Left cardiac atrium (tissue), 4 donors: ENCODE results near the gene IL1R1. TPM values are rescaled to one million over a fixed set of nuclear protein-coding genes. Genes with fewer than 3 reads are reported as not detected.
A peak's percentile ranks its signal among the peaks of the same experiment; 100 is the strongest.

ENCODE experiments used
- ATAC-seq, 2 donors: fragments of 200-7000 bp; cut with Tn5 transposase; one replicate each; pipeline ENCODE4 v1.9.1; 2020; ENCODE audit warnings: mild to moderate bottlenecking in 2 of 2, moderate library complexity in 2 of 2
- DNase-seq: peaks from one replicate; pipeline ENCODE4 v3.0.0-alpha.2; 2020
- intact Hi-C, 2 donors: fragments of 100-400 bp; cut with DNase I; formaldehyde crosslinking; loops; one replicate each; pipeline versions ENCODE4 v1.14.1 to v1.15.1; 2022 to 2023
- total RNA-seq, 2 donors: library from RNA; stranded (reverse); fragmentation: NEBNext Ultra II Directional; extraction: Animal tissue kit (Norgen Biotek cat#: 25700); gene quantifications; one replicate each; pipeline ENCODE4 v1.2.1, GENCODE V29; 2021
- donor health status: DM: no; HTN: yes; CAD: no.
- donor health status: DM: no; HTN: yes; CAD: no; lungs with severe emphysema.
- donor health status: DM: yes; HTN: yes; CAD: no.
- donor health status: Dilated cardiomyopathy.

The IL1R1 gene
- total RNA-seq, 2 donors from 2014 or later: 60.8 to 124 TPM

DNA sequence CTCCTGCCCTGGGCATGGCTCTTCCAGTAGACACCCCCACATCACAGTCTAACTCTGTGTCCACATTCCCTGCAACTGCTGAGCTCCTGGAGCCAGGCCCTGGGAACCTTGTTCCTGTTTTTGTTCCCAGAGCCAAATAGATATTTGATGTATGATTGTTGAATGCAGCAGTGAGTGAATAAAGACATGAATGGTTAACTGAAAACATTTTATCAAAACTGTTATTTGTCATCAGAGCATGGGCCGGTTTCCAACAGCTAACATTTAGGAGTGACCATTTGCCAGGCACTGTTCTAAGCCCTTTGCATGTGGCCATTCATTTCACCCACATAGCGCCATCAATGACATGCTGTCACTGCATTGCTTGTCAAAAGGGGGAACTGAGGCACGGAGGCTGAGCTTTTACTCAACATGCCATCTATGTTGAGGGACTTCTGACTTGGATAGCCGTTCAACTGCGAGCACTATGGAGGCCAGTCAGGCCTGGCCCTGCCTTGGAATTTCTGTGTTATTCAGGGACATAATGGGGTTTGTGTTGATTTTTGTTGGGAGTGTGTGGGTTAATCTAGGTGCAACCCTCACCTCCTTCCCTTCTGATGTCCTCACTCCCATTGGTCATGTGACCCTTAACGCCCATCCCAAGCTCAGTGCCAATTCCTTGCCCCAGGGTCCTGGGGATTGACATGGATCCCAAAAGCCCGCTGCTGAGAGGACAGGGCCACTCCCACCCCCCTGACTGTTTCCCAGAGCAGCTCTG lies 12.6 kb downstream of the IL1R1 start:
- intact Hi-C loops: no loop called here
- ATAC-seq (peak in 1 of 2 donors; percentile 7), DNase-seq (no peak)

DNA sequence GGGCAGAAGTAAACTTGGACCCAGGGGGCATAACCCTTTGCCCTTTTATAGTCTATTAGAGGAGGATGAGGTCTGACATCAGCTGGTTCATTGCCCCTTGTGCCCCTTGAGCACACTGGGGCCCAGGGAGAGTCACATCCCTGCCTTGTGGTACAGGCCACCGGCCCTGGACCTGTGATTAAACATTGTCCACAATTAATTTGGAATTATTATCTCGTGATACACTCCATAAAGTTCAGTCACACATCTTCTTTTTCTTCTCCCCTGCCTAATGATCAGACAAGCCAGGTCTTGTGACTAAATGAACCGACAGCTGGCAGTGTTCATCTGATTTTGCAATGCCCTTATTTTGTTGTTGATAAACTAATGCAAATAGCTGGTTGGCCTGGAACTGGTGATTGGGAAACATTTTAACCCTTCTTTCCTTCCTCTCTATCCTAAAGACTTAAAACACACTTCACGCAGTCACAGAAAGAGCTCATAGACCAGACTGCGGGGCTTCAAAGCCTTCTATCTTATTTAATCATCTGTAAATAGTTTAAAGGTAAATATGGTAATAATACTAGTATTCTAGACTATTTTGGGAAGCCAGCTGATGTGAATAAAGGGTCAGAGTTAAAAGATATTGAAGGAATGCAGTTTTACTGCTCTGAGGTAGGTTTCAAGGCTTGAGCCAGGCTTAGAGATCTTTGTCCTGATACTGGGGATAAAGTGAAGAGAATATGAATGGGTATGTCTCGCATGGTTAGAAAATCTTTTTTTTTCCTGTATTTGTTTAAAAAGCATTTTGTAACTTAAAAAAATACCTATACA lies 13.4 kb downstream of the IL1R1 start:
- intact Hi-C loops: no loop called here
- DNase-seq (no peak), ATAC-seq (peak; percentile 41 to 65)

DNA sequence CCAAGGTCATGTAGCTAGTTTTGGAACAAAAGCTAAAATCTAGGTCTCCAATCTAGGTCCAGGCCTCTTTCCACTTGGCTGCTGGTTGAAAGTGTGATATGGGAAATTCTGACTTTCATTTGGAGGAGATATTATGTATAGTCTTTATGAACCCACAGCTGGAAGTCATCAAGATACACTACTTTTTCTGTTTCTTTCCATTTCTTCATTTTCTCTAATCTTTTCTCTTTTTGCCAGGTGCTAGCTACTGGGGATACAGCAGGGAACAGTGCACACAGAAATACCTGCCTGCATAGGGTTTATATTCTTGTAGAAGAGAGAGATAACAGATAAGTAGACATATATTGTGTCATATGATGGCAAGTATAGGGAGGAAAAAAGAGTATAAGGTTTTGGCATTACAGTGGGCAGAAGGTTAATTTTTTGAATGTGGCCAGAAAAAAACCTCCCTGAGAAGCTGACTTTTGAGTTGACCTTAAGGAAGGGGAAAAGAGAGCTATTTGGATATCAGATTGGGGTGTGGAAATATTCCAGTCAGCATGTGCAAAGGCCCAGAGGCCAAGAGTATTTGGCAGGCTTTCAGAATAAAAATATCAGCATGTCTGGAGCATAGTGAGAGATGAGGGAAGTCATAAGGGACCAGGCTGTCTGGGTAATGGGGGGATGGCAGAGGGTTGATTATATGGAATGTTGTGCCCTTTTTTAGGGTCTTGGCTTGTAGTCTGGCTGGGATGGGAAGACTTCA lies 15.6 kb downstream of the IL1R1 start:
- no peak for DNase-seq
- ATAC-seq: no peak
- intact Hi-C loops: no loop called here

DNA sequence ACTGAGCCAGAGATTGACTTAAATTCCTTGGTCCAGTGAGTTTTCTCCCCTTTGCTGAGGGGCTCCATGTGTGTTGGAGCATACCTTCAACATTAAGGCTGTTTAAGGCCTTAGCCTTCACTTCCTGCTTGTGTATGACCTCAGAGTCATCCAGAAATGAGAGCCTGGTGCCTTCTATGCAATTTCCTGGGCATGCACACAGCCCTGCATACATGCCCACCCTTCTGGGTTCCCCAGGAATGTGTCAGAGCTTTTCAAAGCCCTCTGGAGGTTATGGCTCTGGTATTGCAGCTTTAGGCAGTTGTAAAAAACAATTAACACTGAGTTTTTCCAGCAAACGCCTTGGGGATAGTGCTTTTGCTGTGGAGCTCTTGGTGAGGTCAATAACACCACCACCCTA lies 16.7 kb downstream of the IL1R1 start:
- no peak for ATAC-seq
- intact Hi-C loops: no loop called here
- no peak for DNase-seq

DNA sequence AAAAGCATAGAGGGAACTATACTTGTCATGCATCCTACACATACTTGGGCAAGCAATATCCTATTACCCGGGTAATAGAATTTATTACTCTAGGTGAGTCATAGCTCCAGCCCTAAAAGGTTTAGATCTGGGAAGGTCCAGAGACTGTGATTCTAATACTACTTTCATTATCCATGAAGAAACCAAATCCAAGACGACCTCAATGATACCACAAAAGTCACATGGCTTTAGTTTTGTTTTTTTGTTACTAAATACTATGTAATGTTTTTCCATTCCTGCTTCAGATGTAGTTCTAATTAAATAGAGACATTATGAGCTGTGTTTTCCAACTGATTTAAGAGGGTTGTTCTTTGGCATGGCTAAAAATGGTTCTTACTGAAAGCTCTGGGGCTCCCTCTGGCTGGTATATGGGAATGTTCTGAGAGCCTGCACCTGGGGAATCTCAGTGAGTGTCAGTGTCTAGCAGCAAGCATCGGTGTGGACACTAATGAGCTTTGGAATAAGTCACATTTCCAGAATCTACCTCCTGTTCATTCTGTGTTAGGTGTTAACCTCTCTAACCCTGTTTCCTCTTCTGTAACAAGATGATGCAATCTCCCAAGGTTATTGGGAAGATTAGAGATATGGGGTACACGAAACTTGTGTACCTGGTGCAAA lies 23.8 kb downstream of the IL1R1 start:
- DNase-seq (no peak), ATAC-seq (peak; percentile 84 to 94)
- intact Hi-C loops: loop anchor here (1.0 to 5.0 kb wide), 2 partner anchors 144 to 146 kb away; no protein-coding TSS in a partner anchor

DNA sequence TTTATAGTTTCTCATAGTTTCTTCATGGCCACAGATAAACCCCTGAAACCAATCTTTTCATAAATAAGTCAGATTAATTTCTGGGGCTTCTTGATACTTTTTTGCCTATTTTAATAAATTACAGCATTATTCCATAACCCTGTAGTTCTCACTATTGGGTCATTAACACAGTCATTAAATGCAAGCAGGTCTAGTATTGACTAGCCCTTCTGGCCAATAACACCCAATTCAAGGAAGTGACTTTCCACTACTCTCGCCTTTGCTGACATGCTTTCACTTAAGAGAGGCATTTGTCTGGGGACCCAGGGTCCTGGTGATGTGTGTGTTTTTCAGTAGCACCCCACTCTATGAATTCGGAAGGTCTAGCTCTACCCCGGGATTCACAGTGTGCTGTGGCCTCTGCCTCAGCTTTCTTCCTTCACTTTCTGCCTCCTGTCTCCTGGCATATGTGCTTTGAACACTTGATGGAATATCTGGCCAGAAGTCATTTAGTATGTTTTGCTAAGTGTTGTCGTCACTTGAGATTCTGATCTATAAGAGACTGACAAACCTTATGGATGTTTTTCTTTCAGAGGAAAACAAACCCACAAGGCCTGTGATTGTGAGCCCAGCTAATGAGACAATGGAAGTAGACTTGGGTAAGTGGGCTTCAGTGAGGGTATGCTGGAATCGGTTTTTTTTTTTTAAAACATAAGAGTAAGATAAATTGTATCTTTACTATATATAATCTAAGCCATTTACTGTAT lies 25.7 kb downstream of the IL1R1 start:
- no peak for DNase-seq
- intact Hi-C loops: loop anchor here in 1 of 2 donors (5.0 kb wide), 1 partner anchor 146 kb away; no protein-coding TSS in a partner anchor
- ATAC-seq: no peak

DNA sequence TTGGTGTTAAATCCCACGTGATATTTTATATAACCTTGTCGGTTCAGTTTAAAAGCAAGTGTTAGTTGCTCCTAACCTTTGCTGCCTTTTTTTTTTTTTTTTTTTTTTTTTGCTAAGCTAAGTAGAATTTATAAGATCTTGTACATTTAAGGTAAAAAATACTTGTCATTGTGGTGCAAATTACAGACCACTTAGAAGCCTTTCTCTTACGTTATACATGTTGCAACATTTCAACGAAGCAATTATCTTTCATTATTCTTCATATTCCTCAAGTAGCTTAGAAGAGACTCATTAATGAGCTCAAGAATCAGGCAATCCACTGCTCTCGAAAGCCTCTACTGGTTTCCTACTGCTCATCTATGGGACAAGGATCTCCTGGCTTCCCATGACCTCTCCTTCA lies 29.4 kb downstream of the IL1R1 start:
- DNase-seq (no peak), ATAC-seq (no peak)
- intact Hi-C loops: no loop called here

DNA sequence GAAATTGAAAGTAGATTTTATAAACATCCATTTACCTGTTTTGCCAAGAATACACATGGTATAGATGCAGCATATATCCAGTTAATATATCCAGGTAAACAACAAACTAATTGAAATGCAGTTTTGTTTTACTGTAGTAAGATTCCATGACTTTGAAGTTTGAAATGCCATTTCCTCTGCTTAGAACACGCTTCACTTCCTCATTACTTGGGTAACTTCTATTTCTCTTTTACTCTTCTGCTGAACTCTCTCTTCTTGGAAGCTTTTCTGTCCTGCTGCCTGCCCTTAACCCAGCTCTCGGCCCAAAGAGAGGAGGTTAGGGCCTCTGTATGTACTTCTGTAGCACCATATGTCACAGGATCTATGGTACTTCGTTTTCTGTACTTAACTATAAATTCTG lies 30.2 kb downstream of the IL1R1 start:
- DNase-seq: no peak
- intact Hi-C loops: no loop called here
- ATAC-seq: no peak

DNA sequence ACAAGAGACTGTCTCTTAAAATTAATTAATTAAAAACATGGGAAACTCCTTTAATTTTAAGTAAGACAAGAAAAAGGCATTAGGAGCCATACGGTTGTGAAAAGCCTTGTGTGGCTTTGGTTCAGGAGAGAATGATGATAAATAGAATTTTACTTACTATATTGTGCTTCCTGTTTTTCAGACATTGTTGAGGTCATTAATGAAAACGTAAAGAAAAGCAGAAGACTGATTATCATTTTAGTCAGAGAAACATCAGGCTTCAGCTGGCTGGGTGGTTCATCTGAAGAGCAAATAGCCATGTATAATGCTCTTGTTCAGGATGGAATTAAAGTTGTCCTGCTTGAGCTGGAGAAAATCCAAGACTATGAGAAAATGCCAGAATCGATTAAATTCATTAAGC lies 33.6 kb downstream of the IL1R1 start:
- DNase-seq (no peak), ATAC-seq (no peak)
- intact Hi-C loops: no loop called here

DNA sequence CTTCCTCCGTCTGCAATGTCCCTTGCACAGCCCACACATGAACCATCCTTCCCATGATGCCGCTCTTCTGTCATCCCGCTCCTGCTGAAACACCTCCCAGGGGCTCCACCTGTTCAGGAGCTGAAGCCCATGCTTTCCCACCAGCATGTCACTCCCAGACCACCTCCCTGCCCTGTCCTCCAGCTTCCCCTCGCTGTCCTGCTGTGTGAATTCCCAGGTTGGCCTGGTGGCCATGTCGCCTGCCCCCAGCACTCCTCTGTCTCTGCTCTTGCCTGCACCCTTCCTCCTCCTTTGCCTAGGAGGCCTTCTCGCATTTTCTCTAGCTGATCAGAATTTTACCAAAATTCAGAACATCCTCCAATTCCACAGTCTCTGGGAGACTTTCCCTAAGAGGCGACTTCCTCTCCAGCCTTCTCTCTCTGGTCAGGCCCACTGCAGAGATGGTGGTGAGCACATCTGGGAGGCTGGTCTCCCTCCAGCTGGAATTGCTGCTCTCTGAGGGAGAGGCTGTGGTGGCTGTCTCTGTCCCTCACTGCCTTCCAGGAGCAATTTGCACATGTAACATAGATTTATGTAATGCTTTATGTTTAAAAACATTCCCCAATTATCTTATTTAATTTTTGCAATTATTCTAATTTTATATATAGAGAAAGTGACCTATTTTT lies 35.4 kb downstream of the IL1R1 start:
- ATAC-seq: peak in 1 of 2 donors; percentile 13
- intact Hi-C loops: no loop called here
- no peak for DNase-seq

DNA sequence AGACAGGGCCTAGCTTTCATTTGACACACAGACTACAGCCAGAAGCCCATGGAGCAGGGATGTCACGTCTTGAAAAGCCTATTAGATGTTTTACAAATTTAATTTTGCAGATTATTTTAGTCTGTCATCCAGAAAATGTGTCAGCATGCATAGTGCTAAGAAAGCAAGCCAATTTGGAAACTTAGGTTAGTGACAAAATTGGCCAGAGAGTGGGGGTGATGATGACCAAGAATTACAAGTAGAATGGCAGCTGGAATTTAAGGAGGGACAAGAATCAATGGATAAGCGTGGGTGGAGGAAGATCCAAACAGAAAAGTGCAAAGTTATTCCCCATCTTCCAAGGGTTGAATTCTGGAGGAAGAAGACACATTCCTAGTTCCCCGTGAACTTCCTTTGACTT lies 36.5 kb downstream of the IL1R1 start:
- intact Hi-C loops: no loop called here
- DNase-seq (no peak), ATAC-seq (no peak)

DNA sequence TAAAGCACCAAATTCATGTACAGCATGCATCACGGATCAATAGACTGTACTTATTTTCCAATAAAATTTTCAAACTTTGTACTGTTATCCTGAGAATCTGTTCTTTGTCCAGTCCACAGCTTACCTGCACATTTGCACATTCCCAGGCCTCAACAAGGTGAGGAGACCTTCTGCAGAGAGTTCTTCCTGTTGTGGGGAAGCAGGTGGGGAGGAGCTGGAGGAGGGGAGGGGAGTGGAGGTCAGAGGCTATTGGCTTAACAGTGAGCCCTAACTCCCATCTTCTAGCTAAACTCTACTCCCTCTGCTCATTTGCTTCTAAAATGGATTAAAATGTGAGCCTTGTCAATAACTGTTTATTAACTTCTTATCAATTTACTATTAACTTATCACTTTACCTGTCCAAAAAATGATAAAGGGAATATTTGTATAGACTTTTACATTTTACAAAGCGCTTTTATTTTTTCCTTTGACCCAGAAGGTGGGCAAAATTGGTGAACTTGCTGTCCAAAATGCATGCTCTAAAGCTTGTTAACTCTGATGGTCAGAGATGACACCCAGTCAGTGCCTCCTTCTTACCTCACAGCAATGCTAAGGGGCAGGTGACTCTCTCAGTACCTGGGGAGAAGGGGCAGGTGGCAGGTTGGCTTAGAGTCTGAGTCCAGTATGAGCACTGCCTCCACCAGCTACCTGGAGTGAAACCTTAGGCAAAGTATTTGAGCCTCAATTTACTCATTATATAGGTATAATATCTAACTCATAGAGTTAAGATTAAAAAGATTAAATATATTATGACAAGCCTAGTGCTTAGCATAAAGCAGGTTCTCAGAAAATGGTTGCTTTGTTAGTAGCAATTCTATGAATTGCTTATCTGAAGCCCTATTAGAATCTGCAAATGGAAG lies 37.5 kb downstream of the IL1R1 start:
- intact Hi-C loops: no loop called here
- no peak for DNase-seq
- no peak for ATAC-seq

DNA sequence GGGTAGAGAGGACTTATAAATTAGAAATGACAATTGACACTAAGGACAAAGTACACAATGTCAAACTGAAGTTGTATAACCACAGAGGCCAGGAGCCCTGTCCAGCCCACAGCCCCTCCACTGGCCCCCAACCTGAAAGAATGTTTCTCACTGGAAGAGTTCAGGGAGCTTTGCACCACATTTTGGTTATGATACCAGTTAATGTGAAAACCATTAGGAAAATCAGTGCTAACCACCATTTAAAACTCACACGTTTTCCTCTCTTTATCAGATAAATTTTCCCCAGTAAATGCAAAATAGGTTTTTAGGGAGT lies 38.1 kb downstream of the IL1R1 start:
- ATAC-seq (no peak), DNase-seq (no peak)
- intact Hi-C loops: no loop called here

DNA sequence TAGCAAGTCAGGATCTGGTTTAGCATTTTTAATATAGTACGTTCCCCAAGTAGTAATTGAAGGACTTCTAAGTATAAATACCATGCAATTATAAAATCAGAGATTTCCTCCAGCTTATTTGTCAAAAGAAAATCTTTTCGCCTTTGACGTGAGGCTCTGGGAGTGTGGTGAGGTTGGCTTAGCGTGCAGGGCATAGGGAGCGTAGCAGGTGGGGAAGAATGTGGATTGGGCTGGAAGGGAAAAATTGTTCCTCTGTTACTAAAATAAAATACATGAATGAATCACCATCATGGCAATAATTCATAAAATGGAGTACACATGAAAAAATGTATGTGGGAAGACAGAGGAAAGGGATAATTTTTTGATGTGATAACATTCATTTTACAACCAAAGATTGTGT lies 38.8 kb downstream of the IL1R1 start:
- DNase-seq (no peak), ATAC-seq (no peak)
- intact Hi-C loops: no loop called here

DNA sequence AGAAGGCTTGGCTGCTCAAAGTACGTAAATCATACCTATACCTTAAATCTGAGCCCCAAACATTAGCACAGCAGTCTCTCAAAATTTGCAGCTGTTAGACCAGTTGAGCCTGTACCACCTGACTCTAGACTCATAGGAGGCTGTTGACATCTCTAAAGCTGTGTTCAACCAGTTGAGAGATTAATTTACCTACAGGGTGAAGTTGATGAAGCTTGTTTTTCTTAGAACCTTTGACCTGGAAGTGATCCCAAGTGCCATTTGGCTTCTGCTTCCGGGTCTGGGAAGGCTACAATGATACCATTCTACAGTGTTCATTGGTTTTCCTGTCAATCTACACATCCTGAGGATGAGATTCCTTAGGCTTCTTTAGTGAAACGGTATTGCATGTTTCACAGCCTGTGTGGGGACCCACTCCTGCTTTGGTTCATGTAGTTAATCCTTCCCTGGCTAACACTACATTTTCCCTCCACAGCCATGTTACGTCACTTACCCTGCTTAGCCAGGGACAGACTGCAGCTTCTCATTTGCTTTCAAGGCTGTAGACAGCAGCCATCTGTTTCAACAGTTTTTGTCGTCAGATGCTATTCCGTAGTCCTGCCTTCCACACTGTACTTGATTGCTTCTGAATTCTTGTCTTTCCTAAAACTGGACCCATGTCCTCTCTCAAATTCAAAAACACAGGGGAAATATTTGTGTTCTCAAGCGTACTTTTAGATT lies 39.5 kb downstream of the IL1R1 start:
- ATAC-seq: peak; percentile 63 to 73
- intact Hi-C loops: no loop called here
- no peak for DNase-seq

DNA sequence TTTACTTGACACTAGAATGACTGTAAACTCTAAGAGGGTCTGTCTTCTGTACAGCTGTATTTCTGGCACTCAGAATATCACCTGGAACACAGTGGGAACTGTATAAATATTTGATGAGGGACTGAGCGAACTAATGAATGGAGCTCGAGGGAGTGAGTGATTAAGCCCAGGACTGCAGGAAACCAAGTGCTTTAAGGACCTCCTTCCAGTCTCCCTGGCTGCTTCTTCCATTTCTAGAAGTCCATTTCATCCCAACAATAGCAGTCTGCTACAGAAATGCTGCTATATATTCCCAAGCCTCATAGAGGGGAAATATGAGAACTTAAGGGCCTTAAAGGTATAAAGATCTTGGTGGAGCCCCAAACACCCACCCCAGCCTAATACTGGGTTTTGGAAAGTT lies 41.5 kb downstream of the IL1R1 start:
- no peak for ATAC-seq

DNA sequence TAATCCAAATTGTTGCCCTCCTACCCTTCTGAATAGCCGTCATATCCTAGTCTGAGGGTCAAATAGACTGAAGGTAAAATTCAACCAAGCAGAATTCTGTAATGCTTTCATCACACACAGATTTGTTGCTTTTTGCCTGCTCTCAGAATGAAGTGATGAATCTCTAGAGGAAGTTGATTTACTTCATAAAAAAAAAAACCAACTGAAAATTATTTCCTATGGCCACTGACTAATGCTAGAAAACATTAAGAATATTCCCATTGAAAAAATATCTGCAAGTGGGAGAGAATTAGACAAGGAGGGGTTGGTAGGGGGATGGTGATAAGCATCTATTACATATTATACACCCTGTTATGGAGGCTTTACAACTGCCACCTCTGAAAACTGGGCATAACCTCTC lies 42.0 kb downstream of the IL1R1 start:
- intact Hi-C loops: no loop called here
- no peak for DNase-seq
- ATAC-seq: no peak

More for the DNA sequence above, 41.5 kb downstream of the IL1R1 start:
- no peak for DNase-seq
- intact Hi-C loops: no loop called here
